ENCODE measurements around the gene SEPTIN5.

SEPTIN5 gene

GRCh38 chr22:19705181-19705934 lies 8.9 kb upstream of the SEPTIN5 start:
- no peak for DNase-seq

GRCh38 chr22:19706661-19707151 lies 7.6 kb upstream of the SEPTIN5 start:
- DNase-seq: no peak

- DNase-seq: no peak
Observed at GRCh38 chr22:19707347-19708290, 6.7 kb upstream of the SEPTIN5 start.

- no peak for DNase-seq
Observed at GRCh38 chr22:19708321-19709011, 5.8 kb upstream of the SEPTIN5 start.

GRCh38 chr22:19709063-19709769 lies 5.1 kb upstream of the SEPTIN5 start:
- DNase-seq: no peak

GRCh38 chr22:19710020-19710768 lies 4.1 kb upstream of the SEPTIN5 start:
- DNase-seq: no peak

- DNase-seq: no peak
Observed at GRCh38 chr22:19710769-19711106, 3.6 kb upstream of the SEPTIN5 start.

GRCh38 chr22:19713245-19713644 lies 1.1 kb upstream of the SEPTIN5 start:
- DNase-seq: no peak

- no peak for DNase-seq
Observed at GRCh38 chr22:19713650-19714311, 522 bp upstream of the SEPTIN5 start.

- no peak for DNase-seq
Observed at GRCh38 chr22:19715188-19715930, 1.1 kb downstream of the SEPTIN5 start.

GRCh38 chr22:19716041-19716828 lies 1.9 kb downstream of the SEPTIN5 start:
- DNase-seq: no peak

GRCh38 chr22:19716829-19717105 lies 2.5 kb downstream of the SEPTIN5 start:
- DNase-seq: no peak

- no peak for DNase-seq
Observed at GRCh38 chr22:19717181-19717580, 2.9 kb downstream of the SEPTIN5 start.

GRCh38 chr22:19717691-19718455 lies 3.6 kb downstream of the SEPTIN5 start:
- DNase-seq: peak; percentile 76

- no peak for DNase-seq
Observed at GRCh38 chr22:19718456-19719049, 4.2 kb downstream of the SEPTIN5 start.

- no peak for DNase-seq
Observed at GRCh38 chr22:19719050-19719482, 4.8 kb downstream of the SEPTIN5 start.

GRCh38 chr22:19719488-19720021 lies 5.3 kb downstream of the SEPTIN5 start:
- no peak for DNase-seq

- no peak for DNase-seq
Observed at GRCh38 chr22:19720150-19720827, 6.0 kb downstream of the SEPTIN5 start.
